Psoas muscle (tissue), 8 donors: ENCODE data around the gene CADM3. TPM values are rescaled to one million over a fixed set of nuclear protein-coding genes. Genes with fewer than 3 reads are reported as not detected.

ENCODE experiments used
- ATAC-seq, 4 donors: fragments of 200-7000 bp; cut with Tn5 transposase; one replicate each; pipeline ENCODE4 v1.9.1; 2020; ENCODE audit warnings: moderate library complexity in 3 of 4, mild to moderate bottlenecking in 2 of 4
- DNase-seq, 2 donors: peaks; one replicate each; pipeline ENCODE4 v3.0.0-alpha.2; 2020
- H3K27ac ChIP-seq: fragments of 200-600 bp; one replicate; pipeline ENCODE4 v1.8.0; 2022
- H3K27me3 ChIP-seq, 3 donors: fragments of 200-600 bp in 1 of 3; one replicate each; pipeline versions ENCODE4 v1.6.1 to v1.8.0; 2013 to 2022; ENCODE audit warnings: low read length in 2 of 3, mild to moderate bottlenecking in 2 of 3, moderate library complexity in 1 of 3; ENCODE audit not compliant: insufficient read depth in 3 of 3
- H3K36me3 ChIP-seq, 2 donors: fragments of 200-600 bp in 1 of 2; one replicate each; pipeline versions ENCODE4 v1.6.1 to v1.8.0; 2013 to 2022; ENCODE audit warnings: low read depth in 1 of 2, mild to moderate bottlenecking in 1 of 2, moderate library complexity in 1 of 2; ENCODE audit not compliant: insufficient read depth in 1 of 2
- H3K4me1 ChIP-seq: fragments of 200-600 bp; one replicate; pipeline ENCODE4 v1.8.0; 2022
- H3K4me3 ChIP-seq: fragments of 200-600 bp; one replicate; pipeline ENCODE4 v1.8.0; 2022; ENCODE audit warnings: mild to moderate bottlenecking
- H3K9me3 ChIP-seq: fragments of 200-600 bp; one replicate; pipeline ENCODE4 v1.8.0; 2022
- WGBS, 3 donors: extraction: QIAGEN DNeasy Blood & Tissue Kit; methylation state at CpG; one replicate each; pipeline versions ENCODE4 v1.1.6 to v1.1.7; 2013; 5-methylcytosine and 5-hydroxymethylcytosine counted together
- intact Hi-C, 2 donors: fragments of 100-400 bp; cut with DNase I; formaldehyde crosslinking; loops; one replicate each; pipeline versions ENCODE4 v1.11.0 to v1.14.2; 2022
- polyA plus RNA-seq, 3 donors: library from polyadenylated mRNA; stranded (reverse); fragments of 200-250 nt; gene quantifications; one replicate each; pipeline ENCODE4 v1.2.3, GENCODE V29; 2013
- total RNA-seq, 4 donors: library from RNA; stranded (reverse); fragmentation: NEBNext Ultra II Directional in 2 of 4; extraction: Animal tissue kit (Norgen Biotek cat#: 25700) in 2 of 4; gene quantifications; one replicate each; pipeline versions ENCODE4 v1.2.1 to v1.2.4, GENCODE V29; 2021 to 2023
- TF ChIP-seq, protein P1 (sequence below): fragments of 200-600 bp; IDR thresholded peaks from one replicate; pipeline ENCODE4 v1.8.0; 2022; ENCODE audit warnings: antibody characterized with exemption
- donor health status: healthy with polysubstance abuse.
- donor health status: DM: no; HTN: no; CAD: no; lungs with moderate emphysema.
- donor health status: Bipolar disorder and iron deficiency.
- donor health status: healthy.
- donor health status: DM: yes; HTN: yes; CAD: no.
- donor health status: DM: no; HTN: no; CAD: no.
- donor health status: DM: no; HTN: no; CAD: no.
- donor health status: DM: yes; HTN: yes; CAD: no.

CADM3 gene
- total and polyA plus RNA-seq, 7 donors, result 0.32 to 2.2 (median 0.89) TPM

- DNase-seq (no peak), ATAC-seq (no peak)
- Histone ChIP-seq H3K4me1 (no peaks in the 10 kb centered on the region), H3K4me3 (no peak overlapping the region), H3K27ac (no peak overlapping the region), H3K27me3 (peaks cover 0 to 38% (median 0%) of the 10 kb centered on the region in 3 donors), H3K36me3 (no peaks in the 10 kb centered on the region), H3K9me3 (no peaks in the 10 kb centered on the region)
- intact Hi-C loops, result no loop called here
- TF ChIP-seq, protein P1, sequence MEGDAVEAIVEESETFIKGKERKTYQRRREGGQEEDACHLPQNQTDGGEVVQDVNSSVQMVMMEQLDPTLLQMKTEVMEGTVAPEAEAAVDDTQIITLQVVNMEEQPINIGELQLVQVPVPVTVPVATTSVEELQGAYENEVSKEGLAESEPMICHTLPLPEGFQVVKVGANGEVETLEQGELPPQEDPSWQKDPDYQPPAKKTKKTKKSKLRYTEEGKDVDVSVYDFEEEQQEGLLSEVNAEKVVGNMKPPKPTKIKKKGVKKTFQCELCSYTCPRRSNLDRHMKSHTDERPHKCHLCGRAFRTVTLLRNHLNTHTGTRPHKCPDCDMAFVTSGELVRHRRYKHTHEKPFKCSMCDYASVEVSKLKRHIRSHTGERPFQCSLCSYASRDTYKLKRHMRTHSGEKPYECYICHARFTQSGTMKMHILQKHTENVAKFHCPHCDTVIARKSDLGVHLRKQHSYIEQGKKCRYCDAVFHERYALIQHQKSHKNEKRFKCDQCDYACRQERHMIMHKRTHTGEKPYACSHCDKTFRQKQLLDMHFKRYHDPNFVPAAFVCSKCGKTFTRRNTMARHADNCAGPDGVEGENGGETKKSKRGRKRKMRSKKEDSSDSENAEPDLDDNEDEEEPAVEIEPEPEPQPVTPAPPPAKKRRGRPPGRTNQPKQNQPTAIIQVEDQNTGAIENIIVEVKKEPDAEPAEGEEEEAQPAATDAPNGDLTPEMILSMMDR, result no peak
- 61 to 70% (median 62%) methylated on average over 2 of the region's 2 CpGs for WGBS, 3 donors
Observed at GRCh38 chr1:159184201-159184600, 12.8 kb downstream of the CADM3 start.

DNA sequence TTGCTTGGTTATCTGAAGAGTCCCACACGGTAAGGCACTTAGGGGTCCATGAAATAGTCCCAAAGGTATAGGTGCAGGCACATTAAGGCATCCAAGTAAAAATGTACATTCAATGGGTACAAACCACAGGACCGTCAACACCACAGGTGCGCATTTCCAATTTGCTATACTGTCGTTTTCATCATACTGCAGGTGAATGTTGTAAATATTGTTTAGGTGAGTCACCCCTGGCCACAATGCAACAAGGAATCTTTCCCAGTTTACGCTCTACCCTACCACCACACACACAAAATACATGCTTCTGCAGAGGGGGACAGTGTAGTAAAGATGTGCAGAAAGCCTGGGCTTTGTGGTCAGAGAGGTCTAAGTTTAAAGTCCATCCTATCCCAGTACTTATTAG, 13.7 kb downstream of the CADM3 start:
- H3K27ac ChIP-seq, result no peak overlapping the region
- H3K27me3 ChIP-seq, result peaks cover 0 to 45% (median 0%) of the 10 kb centered on the region in 3 donors
- intact Hi-C loops, result no loop called here
- TF ChIP-seq, protein P1, result no peak
- DNase-seq (no peak), ATAC-seq (no peak)
- 72 to 82% (median 76%) methylated on average over 5 of the region's 5 CpGs for WGBS, 3 donors
- peaks cover 0 to 2% of the 10 kb centered on the region in 2 donors for H3K36me3 ChIP-seq
- no peaks in the 10 kb centered on the region for H3K4me1 ChIP-seq
- no peaks in the 10 kb centered on the region for H3K9me3 ChIP-seq
- no peak overlapping the region for H3K4me3 ChIP-seq

DNA sequence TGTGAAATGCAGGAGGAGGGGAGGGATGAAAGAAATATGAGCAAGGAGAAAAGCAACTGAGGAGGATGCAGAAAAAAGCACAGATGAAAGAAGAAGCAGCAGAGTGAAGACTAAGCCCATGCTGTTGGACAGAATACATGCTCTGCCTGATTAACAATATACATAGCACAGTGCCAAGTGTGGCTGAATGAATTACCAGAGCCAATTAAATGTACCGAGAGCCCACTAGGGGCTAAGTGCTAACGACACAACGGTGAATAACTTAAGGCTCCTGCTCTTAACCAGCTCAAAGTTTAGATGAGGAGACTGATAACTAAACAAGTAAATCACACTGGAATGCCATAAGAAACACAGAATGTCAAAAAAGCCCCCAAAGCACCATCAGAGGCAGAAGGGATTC, 15.6 kb downstream of the CADM3 start:
- Histone ChIP-seq H3K27me3 (peaks cover 0 to 36% (median 0%) of the 10 kb centered on the region in 3 donors), H3K36me3 (peaks cover 0 to 2% of the 10 kb centered on the region in 2 donors), H3K9me3 (no peaks in the 10 kb centered on the region), H3K27ac (no peak overlapping the region), H3K4me1 (no peaks in the 10 kb centered on the region), H3K4me3 (no peak overlapping the region)
- WGBS, 3 donors, result 14 to 23% (median 20%) methylated on average over 3 of the region's 3 CpGs
- ATAC-seq, result no peak
- TF ChIP-seq, protein P1, result no peak
- intact Hi-C loops, result no loop called here
- DNase-seq, result no peak

DNA sequence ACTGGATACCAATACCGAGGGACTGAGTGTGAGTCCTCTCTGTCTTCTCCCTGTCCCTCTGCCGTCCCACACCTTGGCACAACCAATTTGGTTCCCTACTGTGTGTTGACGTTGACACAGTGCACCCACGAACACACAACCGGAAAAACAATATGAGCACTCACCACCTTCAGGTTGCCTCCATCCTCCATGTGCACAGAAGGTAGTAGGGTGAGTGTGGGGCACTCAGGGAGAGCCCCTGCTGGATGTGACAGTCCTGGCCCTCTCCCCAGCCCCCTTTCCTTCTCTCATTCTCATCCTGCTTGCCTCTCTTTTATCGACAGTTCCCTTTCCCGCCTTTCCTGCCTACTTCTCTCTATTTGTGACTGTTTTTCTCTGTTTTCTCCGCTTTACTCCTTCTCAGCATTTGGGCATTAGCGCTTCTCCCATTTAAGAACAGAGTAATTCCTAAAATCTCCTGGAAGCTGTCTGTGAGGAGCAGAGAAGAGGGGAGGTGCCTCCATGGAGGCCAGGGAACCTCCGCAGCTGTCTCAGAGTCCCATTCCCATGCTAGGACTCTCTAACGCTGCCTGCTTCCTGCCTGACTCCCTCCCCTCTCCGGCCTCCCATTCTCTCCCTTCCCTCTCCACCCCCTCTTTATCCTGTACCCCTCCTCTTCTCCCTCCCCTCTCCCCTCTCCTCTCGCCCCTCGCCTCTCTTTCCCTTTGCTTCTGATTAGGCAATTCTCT, 16.4 kb downstream of the CADM3 start:
- H3K9me3 ChIP-seq, result no peaks in the 10 kb centered on the region
- H3K4me1 ChIP-seq, result no peaks in the 10 kb centered on the region
- H3K27me3 ChIP-seq, result peaks cover 0 to 36% (median 0%) of the 10 kb centered on the region in 3 donors
- DNase-seq, result no peak
- no peak overlapping the region for H3K27ac ChIP-seq
- no peak for ATAC-seq
- peaks cover 0 to 2% of the 10 kb centered on the region in 2 donors for H3K36me3 ChIP-seq
- 18 to 30% (median 22%) methylated on average over 14 of the region's 14 CpGs for WGBS, 3 donors
- peak overlapping the region; percentile 41 for H3K4me3 ChIP-seq
- intact Hi-C loops, result no loop called here
- TF ChIP-seq, protein P1, result no peak
